Liver (tissue), 3 donors: ENCODE results near the gene NR6A1.

Source experiments
- CTCF ChIP-seq: fragments of 150-350 bp; IDR thresholded peaks from 2 replicates; pipeline ENCODE4 v1.5.1; 2017; ENCODE audit warnings: improper control_type of control experiment, low read depth, low read length; ENCODE audit not compliant: missing input control
- JUND ChIP-seq, 2 donors: IDR thresholded peaks; 2 replicates each; pipeline ENCODE4 v1.6.1; 2016; ENCODE audit warnings: antibody characterized with exemption in 2 of 2
- MAX ChIP-seq: IDR thresholded peaks from 2 replicates; pipeline ENCODE4 v1.6.1; 2016; ENCODE audit warnings: antibody characterized with exemption
- TAF1 ChIP-seq: conservative IDR thresholded peaks from 2 replicates; pipeline ENCODE4 v1.6.1; 2016; ENCODE audit warnings: antibody characterized with exemption, mild to moderate bottlenecking
- YY1 ChIP-seq: IDR thresholded peaks from 2 replicates; pipeline ENCODE4 v1.6.1; 2016; ENCODE audit warnings: antibody characterized with exemption, mild to moderate bottlenecking
- donor health status: healthy.
- donor health status: healthy.

GRCh38 chr9:124818431-124819281, 47.5 kb upstream of the NR6A1 start:
- TF ChIP-seq YY1 (no peak), CTCF (no peak), MAX (no peak), JUND (IDR thresholded peaks at IDR 0.05) (no peak), TAF1 (no peak)
